PC-9 (cell line): ENCODE measurements around the gene ACTRT2. TPM values are rescaled to one million over a fixed set of nuclear protein-coding genes. Genes with fewer than 3 reads are reported as not detected.
A peak's percentile ranks its signal among the peaks of the same experiment; 100 is the strongest.

ENCODE experiments used
- BruUV-seq: library from RNA; stranded (reverse); fragments of 400-500 nt; replicated peaks from 2 replicates; lab custom pipeline; 2021; lab: Mats Ljungman, UMichigan
- CTCF ChIA-PET: fragments of 300-600 bp; sonication (Branson Sonifier 250); formaldehyde crosslinking; loops from one replicate; lab custom pipeline; 2022; ENCODE audit warnings: antibody characterized with exemption; lab: Charles Lee
- POLR2A ChIA-PET: fragments of 300-600 bp; sonication (Branson Sonifier 250); formaldehyde crosslinking; loops from one replicate; lab custom pipeline; 2022; ENCODE audit warnings: antibody characterized with exemption; ENCODE audit not compliant: unreplicated experiment; lab: Charles Lee
- DNase-seq, 2 experiments: peaks; one replicate each; pipeline versions ENCODE4 v3.0.0 to v3.0.0-alpha.2; 2015 to 2022; ENCODE audit warnings: mixed read lengths in 1 of 2
- H2AFZ ChIP-seq: fragments of 200-600 bp; sonication (generic); 2 replicates; pipeline ENCODE4 v1.8.1; 2017; ENCODE audit warnings: antibody characterized with exemption
- H3F3A ChIP-seq: fragments of 200-600 bp; sonication (generic); 2 replicates; pipeline ENCODE4 v1.8.1; 2017; ENCODE audit warnings: antibody characterized with exemption, mild to moderate bottlenecking, low read depth; ENCODE audit not compliant: insufficient read depth
- H3K27ac ChIP-seq: fragments of 200-600 bp; sonication (generic); 2 replicates; pipeline ENCODE4 v1.6.1; 2016; ENCODE audit warnings: mixed run types
- H3K27me3 ChIP-seq: fragments of 200-600 bp; sonication (generic); 2 replicates; pipeline ENCODE4 v1.6.1; 2016; ENCODE audit warnings: low read depth, mixed run types; ENCODE audit not compliant: insufficient read depth
- H3K36me3 ChIP-seq: fragments of 200-600 bp; sonication (generic); 2 replicates; pipeline ENCODE4 v1.6.1; 2016; ENCODE audit warnings: low read depth, mixed run types
- H3K4me1 ChIP-seq: fragments of 200-600 bp; sonication (generic); replicated peaks from 2 replicates; pipeline ENCODE4 v1.6.1; 2016; ENCODE audit warnings: mixed run types; ENCODE audit not compliant: insufficient read depth
- H3K4me2 ChIP-seq: fragments of 200-600 bp; sonication (generic); 2 replicates; pipeline ENCODE4 v1.6.1; 2017; ENCODE audit warnings: mixed run types
- H3K4me3 ChIP-seq: fragments of 200-600 bp; sonication (generic); 2 replicates; pipeline ENCODE4 v1.6.1; 2016; ENCODE audit warnings: mixed run types
- H3K79me2 ChIP-seq: fragments of 200-600 bp; sonication (generic); 2 replicates; pipeline ENCODE4 v1.6.1; 2017; ENCODE audit warnings: low read depth, mixed run types
- H3K9me2 ChIP-seq: fragments of 200-600 bp; sonication (generic); 2 replicates; pipeline ENCODE4 v1.8.1; 2017; ENCODE audit warnings: mild to moderate bottlenecking; ENCODE audit not compliant: insufficient read depth
- H3K9me3 ChIP-seq: fragments of 200-600 bp; sonication (generic); 2 replicates; pipeline ENCODE4 v1.8.1; 2016; ENCODE audit warnings: low read depth; ENCODE audit not compliant: insufficient read depth
- H4K20me1 ChIP-seq: fragments of 200-600 bp; sonication (generic); 2 replicates; pipeline ENCODE4 v1.8.1; 2017; ENCODE audit not compliant: insufficient read depth
- CTCF ChIP-seq: fragments of 200-600 bp; sonication (generic); conservative IDR thresholded peaks from 2 replicates; pipeline ENCODE4 v1.6.1; 2017; ENCODE audit warnings: mixed run types, antibody characterized with exemption, mild to moderate bottlenecking, moderate library complexity
- EZH2 ChIP-seq: fragments of 200-600 bp; sonication (generic); IDR thresholded peaks from 2 replicates; pipeline ENCODE4 v1.8.0; 2017; ENCODE audit warnings: antibody characterized with exemption, low read depth
- intact Hi-C: fragments of 100-400 bp; cut with micrococcal nuclease; formaldehyde crosslinking; loops from one replicate; pipeline ENCODE4 v1.10.0; 2022; ENCODE audit not compliant: unreplicated experiment
- total RNA-seq: library from RNA; stranded (reverse); gene quantifications from 2 replicates; pipeline ENCODE4 v1.2.3, GENCODE V29; 2021

ACTRT2 gene
- total RNA-seq, 1 experiment from 2014 or later = not detected

- Histone ChIP-seq H3K27me3 (peaks cover 59% of the 10 kb centered on the region), H3F3A (no peaks in the 10 kb centered on the region), H3K79me2 (no peaks in the 10 kb centered on the region), H3K4me3 (no peak overlapping the region), H4K20me1 (no peaks in the 10 kb centered on the region), H3K9me3 (no peaks in the 10 kb centered on the region), H3K27ac (no peak overlapping the region), H2AFZ (no peak overlapping the region), H3K9me2 (no peaks in the 10 kb centered on the region), H3K4me2 (no peak overlapping the region), H3K4me1 (no peaks in the 10 kb centered on the region), H3K36me3 (no peaks in the 10 kb centered on the region)
- DNase-seq = no peak
- intact Hi-C loops = loop anchor here (5.0 kb wide), 1 partner anchor 401 kb away; no protein-coding TSS in a partner anchor
- ChIA-PET CTCF (no interaction called here), POLR2A (no interaction called here)
- no TSS peak for BruUV-seq
- TF ChIP-seq CTCF (no peak), EZH2 (no peak)
Measured at GRCh38 chr1:3011127-3011526, 10.1 kb upstream of the ACTRT2 start.

GRCh38 chr1:3011631-3012455 lies 9.4 kb upstream of the ACTRT2 start:
- H3K9me2 ChIP-seq = no peaks in the 10 kb centered on the region
- H3K4me3 ChIP-seq = no peak overlapping the region
- no peaks in the 10 kb centered on the region for H3K9me3 ChIP-seq
- no peak for TF ChIP-seq EZH2
- no peak for TF ChIP-seq CTCF
- no peaks in the 10 kb centered on the region for H3K79me2 ChIP-seq
- no peaks in the 10 kb centered on the region for H3K36me3 ChIP-seq
- intact Hi-C loops = loop anchor here (5.0 kb wide), 1 partner anchor 400 kb away; no protein-coding TSS in a partner anchor
- H3K4me2 ChIP-seq = no peak overlapping the region
- no TSS peak for BruUV-seq
- H2AFZ ChIP-seq = no peak overlapping the region
- no peak for DNase-seq
- no peak overlapping the region for H3K27ac ChIP-seq
- POLR2A ChIA-PET = no interaction called here
- peaks cover 60% of the 10 kb centered on the region for H3K27me3 ChIP-seq
- no peaks in the 10 kb centered on the region for H3F3A ChIP-seq
- H4K20me1 ChIP-seq = no peaks in the 10 kb centered on the region
- H3K4me1 ChIP-seq = no peaks in the 10 kb centered on the region
- CTCF ChIA-PET = no interaction called here

GRCh38 chr1:3012456-3013291 lies 8.6 kb upstream of the ACTRT2 start:
- peak in 1 of 2 experiments; percentile 15 for DNase-seq
- no peaks in the 10 kb centered on the region for H3F3A ChIP-seq
- H3K27ac ChIP-seq = no peak overlapping the region
- no peaks in the 10 kb centered on the region for H3K36me3 ChIP-seq
- TF ChIP-seq CTCF = peak; percentile 63
- no peak for TF ChIP-seq EZH2
- no peaks in the 10 kb centered on the region for H3K79me2 ChIP-seq
- BruUV-seq = no TSS peak
- no peak overlapping the region for H3K4me2 ChIP-seq
- no peak overlapping the region for H2AFZ ChIP-seq
- ChIA-PET POLR2A (no interaction called here), CTCF (no interaction called here)
- no peaks in the 10 kb centered on the region for H3K4me1 ChIP-seq
- H4K20me1 ChIP-seq = no peaks in the 10 kb centered on the region
- no peaks in the 10 kb centered on the region for H3K9me2 ChIP-seq
- peaks cover 68% of the 10 kb centered on the region for H3K27me3 ChIP-seq
- H3K4me3 ChIP-seq = no peak overlapping the region
- intact Hi-C loops = loop anchor here (5.0 kb wide), 1 partner anchor 400 kb away; no protein-coding TSS in a partner anchor
- no peaks in the 10 kb centered on the region for H3K9me3 ChIP-seq
